Epithelial cell of proximal tubule (primary cell): ENCODE measurements around the gene F2RL3. TPM values are rescaled to one million over a fixed set of nuclear protein-coding genes. Genes with fewer than 3 reads are reported as not detected.

ENCODE experiments used
- DNase-seq: peaks from one replicate; pipeline ENCODE4 v3.0.0-alpha.2; 2011; ENCODE audit warnings: low read depth
- H3K4me3 ChIP-seq: 2 replicates; pipeline ENCODE4 v1.5.1; 2011; ENCODE audit warnings: low read depth, mild to moderate bottlenecking, low read length
- total RNA-seq: library from RNA; depleted of rRNA; stranded (reverse); fragments of >200 nt; gene quantifications from 2 replicates; pipeline ENCODE4 v1.2.3, GENCODE V29; 2015
- TF ChIP-seq, protein P1 (sequence below): conservative IDR thresholded peaks from 2 replicates; pipeline ENCODE4 v1.5.1; 2012; ENCODE audit warnings: low read depth, mild to moderate bottlenecking, low read length

F2RL3 gene
- total RNA-seq, 1 donor from 2014 or later: not detected

DNA sequence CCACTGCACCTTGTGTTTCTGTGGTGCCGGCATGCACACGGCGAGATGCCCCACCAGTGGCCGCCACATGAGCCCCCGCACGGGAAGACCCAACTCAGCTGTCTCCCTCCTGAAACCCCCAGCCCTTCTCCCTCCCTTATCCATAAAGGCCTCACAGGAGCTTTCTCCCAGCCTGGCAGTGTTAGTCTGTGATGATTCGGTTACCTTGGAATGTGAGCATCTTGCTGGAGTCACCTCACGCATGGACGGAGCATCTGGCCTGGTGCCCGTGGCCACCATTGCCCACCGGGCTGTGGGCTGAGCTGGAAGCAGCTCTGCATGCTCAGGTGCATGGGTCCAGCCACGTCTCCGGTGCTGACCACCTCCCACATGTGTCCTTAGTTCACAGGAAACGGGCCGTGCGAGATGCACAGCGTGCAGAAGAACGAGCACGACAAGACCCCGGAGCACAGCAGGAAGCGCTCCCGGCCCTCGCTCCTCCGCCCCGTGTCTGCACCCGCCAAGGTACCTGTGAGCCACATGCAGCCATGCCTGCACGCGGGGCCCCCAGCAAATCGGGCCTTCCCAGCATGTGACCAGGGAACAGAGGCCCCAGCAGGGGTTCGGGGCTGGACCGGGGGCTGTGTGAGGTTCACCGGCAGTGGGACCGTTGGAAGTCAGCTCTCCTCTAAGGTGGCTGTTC lies 37.6 kb upstream of the F2RL3 start:
- DNase-seq: no peak
- no peak overlapping the region for H3K4me3 ChIP-seq
- TF ChIP-seq, protein P1, sequence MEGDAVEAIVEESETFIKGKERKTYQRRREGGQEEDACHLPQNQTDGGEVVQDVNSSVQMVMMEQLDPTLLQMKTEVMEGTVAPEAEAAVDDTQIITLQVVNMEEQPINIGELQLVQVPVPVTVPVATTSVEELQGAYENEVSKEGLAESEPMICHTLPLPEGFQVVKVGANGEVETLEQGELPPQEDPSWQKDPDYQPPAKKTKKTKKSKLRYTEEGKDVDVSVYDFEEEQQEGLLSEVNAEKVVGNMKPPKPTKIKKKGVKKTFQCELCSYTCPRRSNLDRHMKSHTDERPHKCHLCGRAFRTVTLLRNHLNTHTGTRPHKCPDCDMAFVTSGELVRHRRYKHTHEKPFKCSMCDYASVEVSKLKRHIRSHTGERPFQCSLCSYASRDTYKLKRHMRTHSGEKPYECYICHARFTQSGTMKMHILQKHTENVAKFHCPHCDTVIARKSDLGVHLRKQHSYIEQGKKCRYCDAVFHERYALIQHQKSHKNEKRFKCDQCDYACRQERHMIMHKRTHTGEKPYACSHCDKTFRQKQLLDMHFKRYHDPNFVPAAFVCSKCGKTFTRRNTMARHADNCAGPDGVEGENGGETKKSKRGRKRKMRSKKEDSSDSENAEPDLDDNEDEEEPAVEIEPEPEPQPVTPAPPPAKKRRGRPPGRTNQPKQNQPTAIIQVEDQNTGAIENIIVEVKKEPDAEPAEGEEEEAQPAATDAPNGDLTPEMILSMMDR: no peak

DNA sequence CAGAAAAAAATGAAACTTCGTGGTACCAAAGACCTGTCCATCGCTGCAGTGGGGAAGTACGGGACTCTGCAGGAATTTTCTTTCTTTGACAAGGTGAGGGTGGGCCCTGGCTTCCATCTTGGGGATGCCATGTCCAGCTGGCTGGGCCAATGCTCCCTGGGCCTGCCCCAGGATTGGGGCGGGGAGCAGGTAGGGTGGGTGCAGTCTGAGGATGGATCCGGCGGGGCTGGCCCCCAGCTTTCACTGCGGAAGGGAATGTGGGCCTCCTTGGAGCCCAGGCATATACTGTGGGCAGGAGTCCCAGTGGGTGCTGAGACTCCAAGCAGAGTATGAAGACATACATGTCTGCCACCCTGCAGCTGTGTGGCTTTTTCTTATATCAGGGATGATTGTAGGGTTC lies 35.7 kb upstream of the F2RL3 start:
- DNase-seq: no peak
- no peak overlapping the region for H3K4me3 ChIP-seq
- TF ChIP-seq, protein P1: no peak

DNA sequence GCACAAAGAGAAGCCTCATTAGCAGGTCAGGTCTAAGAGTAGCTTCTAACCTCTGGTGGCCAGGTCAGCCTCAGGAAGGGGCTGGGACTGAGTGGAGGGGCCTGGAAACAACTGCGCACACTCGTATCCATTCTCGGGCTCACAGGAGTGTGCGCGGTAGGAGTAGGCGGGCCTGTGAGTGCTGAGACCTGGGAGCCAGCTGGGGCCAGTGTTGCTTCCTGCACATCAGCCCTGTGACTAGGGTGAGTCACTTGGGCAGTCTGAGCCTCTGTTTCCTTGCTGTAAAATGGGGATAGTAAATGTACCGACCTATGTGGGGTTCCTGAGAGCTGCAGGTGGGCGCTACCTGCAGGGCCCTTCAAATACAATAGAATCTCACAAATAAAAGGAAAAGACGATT lies 32.7 kb upstream of the F2RL3 start:
- no peak overlapping the region for H3K4me3 ChIP-seq
- TF ChIP-seq, protein P1: no peak
- no peak for DNase-seq

DNA sequence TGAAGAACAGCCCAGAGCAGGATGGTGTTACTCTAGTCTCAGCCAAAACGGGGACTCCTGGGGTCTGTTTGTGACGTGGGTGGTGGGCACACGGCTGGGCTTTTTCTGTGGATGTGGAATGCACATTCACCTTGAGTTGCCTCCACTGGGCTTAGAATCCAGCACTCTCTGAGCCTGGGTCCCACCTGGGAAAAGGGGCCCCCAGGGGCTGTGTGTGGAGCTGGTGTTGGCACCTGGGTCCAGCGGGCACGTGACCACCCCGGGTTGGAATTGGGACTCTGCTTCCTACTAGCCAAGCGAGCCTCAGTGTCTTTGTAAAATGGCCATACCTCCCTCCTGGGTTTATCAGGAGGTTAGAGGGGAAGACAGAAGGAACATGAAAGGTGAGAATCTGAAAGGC lies 29.2 kb upstream of the F2RL3 start:
- no peak overlapping the region for H3K4me3 ChIP-seq
- TF ChIP-seq, protein P1: no peak
- no peak for DNase-seq

DNA sequence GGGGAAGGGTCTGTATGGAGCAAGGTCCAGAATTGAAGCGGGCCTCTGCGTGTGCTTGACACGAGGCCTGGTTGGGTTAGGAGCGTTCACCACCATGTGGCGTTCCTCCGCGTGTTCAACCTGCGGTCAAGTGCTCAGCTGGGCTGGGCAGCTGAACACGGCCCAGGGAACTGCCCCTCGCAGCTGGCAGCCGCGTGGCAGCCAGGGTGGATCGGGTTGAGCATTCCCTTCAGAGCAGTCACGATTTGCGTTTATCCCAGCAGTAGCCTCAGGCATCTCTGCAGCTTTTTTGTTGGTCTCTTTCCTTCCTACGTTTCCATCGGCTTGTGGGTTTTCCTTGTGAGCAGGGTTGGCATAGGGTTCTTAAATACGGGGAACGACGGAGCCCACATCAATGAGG lies 28.7 kb upstream of the F2RL3 start:
- TF ChIP-seq, protein P1: no peak
- H3K4me3 ChIP-seq: no peak overlapping the region
- DNase-seq: no peak

DNA sequence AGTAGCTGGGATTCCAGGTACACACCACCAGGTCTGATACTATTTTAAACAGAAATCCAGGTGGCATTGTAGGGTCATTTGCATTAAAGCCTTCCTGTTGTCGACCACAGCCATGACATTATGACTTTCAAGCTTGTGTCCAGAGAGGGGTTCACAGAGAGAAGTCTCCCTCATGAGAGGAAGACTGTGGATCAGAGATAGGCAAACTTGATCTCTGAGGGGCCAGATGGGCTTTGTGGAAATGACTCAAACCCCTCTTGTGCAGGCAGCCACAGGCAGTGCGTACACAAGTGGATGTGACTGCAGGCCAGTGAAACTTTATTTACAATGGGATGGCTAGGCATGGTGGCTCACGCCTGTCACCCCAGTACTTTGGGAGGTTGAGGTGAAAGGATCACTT lies 27.8 kb upstream of the F2RL3 start:
- DNase-seq: no peak

DNA sequence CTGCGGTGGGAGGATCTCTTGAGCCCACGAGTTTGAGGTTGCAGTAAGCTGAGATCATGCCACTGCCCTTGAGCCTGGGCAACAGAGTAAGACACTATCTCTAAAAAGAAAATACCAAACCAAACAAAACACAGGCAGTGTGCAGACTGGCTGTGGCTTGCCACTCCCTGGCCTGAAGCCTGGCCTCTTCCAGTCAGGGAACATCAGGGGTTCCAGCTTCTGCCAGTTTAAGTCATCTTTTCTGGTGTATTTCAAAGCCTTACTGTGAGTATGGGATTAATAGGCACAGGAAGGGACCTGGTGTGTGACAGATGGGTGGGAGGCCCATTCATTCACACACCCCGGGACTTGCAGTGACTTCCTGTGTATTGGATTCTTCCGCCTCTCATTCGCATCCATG lies 27.0 kb upstream of the F2RL3 start:
- TF ChIP-seq, protein P1: no peak
- no peak for DNase-seq
- H3K4me3 ChIP-seq: no peak overlapping the region

More for the DNA sequence above, 27.8 kb upstream of the F2RL3 start:
- H3K4me3 ChIP-seq: no peak overlapping the region
- TF ChIP-seq, protein P1: no peak
